GM19455 (cell line): Measurements from ENCODE around the gene KRTAP19-8.

ENCODE experiments used
- ATAC-seq: cut with Tn5 transposase; IDR thresholded peaks from one replicate; pipeline ENCODE4 v1.9.1; 2021; ENCODE audit not compliant: unreplicated experiment

Gene KRTAP19-8

GRCh38 chr21:31012133-31013089 lies 25.9 kb downstream of the KRTAP19-8 start:
- no peak for ATAC-seq

- ATAC-seq, result no peak
These were observed 26.9 kb downstream of the KRTAP19-8 start for GRCh38 chr21:31011412-31011811.

GRCh38 chr21:31008355-31008754 lies 29.9 kb downstream of the KRTAP19-8 start:
- ATAC-seq, result no peak

GRCh38 chr21:31005019-31005418 lies 33.3 kb downstream of the KRTAP19-8 start:
- no peak for ATAC-seq

- no peak for ATAC-seq
These were observed 34.8 kb downstream of the KRTAP19-8 start for GRCh38 chr21:31003471-31003870.

- no peak for ATAC-seq
These were observed 40.7 kb downstream of the KRTAP19-8 start for GRCh38 chr21:30997541-30997940.

- no peak for ATAC-seq
These were observed 41.5 kb downstream of the KRTAP19-8 start for GRCh38 chr21:30996728-30997127.

- no peak for ATAC-seq
These were observed 43.3 kb downstream of the KRTAP19-8 start for GRCh38 chr21:30994932-30995331.

GRCh38 chr21:30990514-30991262 lies 47.6 kb downstream of the KRTAP19-8 start:
- no peak for ATAC-seq

GRCh38 chr21:30988706-30989105 lies 49.6 kb downstream of the KRTAP19-8 start:
- ATAC-seq, result no peak
